PC-3 (cell line): ENCODE data around the gene SMIM5. TPM values are rescaled to one million over a fixed set of nuclear protein-coding genes. Genes with fewer than 3 reads are reported as not detected.

Experiments used
- ATAC-seq: fragments of 200-7000 bp; cut with Tn5 transposase; 2 replicates; pipeline ENCODE4 v1.9.1; 2020; ENCODE audit warnings: mild to moderate bottlenecking, moderate library complexity
- BruUV-seq: library from RNA; stranded (reverse); fragments of 400-500 nt; replicated peaks from 2 replicates; lab custom pipeline; 2021; lab: Mats Ljungman, UMichigan
- CTCF ChIA-PET: fragments of 300-600 bp; sonication (Branson Sonifier 250); formaldehyde crosslinking; loops from one replicate; lab custom pipeline; 2022; ENCODE audit warnings: antibody characterized with exemption; lab: Charles Lee
- POLR2A ChIA-PET: fragments of 300-600 bp; sonication (Branson Sonifier 250); formaldehyde crosslinking; loops from one replicate; lab custom pipeline; 2022; ENCODE audit warnings: antibody characterized with exemption; ENCODE audit not compliant: unreplicated experiment; lab: Charles Lee
- DNase-seq: peaks from one replicate; pipeline ENCODE4 v3.0.0-alpha.2; 2015
- H2AFZ ChIP-seq: fragments of 300-600 bp; sonication (generic); 2 replicates; pipeline ENCODE4 v1.6.0; 2016; ENCODE audit warnings: antibody characterized with exemption, low read length
- H3F3A ChIP-seq: fragments of 300-600 bp; sonication (generic); one replicate; pipeline ENCODE4 v1.6.0; 2017; ENCODE audit warnings: antibody characterized with exemption, low read length, control low read depth, mild to moderate bottlenecking; ENCODE audit not compliant: unreplicated experiment
- H3K27ac ChIP-seq: fragments of 300-600 bp; sonication (generic); 2 replicates; pipeline ENCODE4 v1.5.1; 2016; ENCODE audit warnings: mild to moderate bottlenecking, low read length
- H3K27me3 ChIP-seq: fragments of 300-600 bp; sonication (generic); 2 replicates; pipeline ENCODE4 v1.6.1; 2016; ENCODE audit warnings: low read length, mixed read lengths
- H3K36me3 ChIP-seq: fragments of 300-600 bp; sonication (generic); 2 replicates; pipeline ENCODE4 v1.6.1; 2016; ENCODE audit warnings: low read depth, mixed run types, low read length, mixed read lengths
- H3K4me1 ChIP-seq: fragments of 300-600 bp; sonication (generic); 2 replicates; pipeline ENCODE4 v1.5.1; 2016; ENCODE audit warnings: low read length; ENCODE audit not compliant: insufficient read depth
- H3K4me2 ChIP-seq: fragments of 300-600 bp; sonication (generic); 2 replicates; pipeline ENCODE4 v1.6.0; 2016; ENCODE audit warnings: low read length
- H3K4me3 ChIP-seq: fragments of 300-600 bp; sonication (generic); 2 replicates; pipeline ENCODE4 v1.5.1; 2016; ENCODE audit warnings: mild to moderate bottlenecking, low read length, mixed read lengths
- H3K79me2 ChIP-seq: fragments of 300-600 bp; sonication (generic); 2 replicates; pipeline ENCODE4 v1.6.1; 2017; ENCODE audit warnings: low read length, mixed read lengths
- H3K9ac ChIP-seq: fragments of 300-600 bp; sonication (generic); 2 replicates; pipeline ENCODE4 v1.6.0; 2016; ENCODE audit warnings: mild to moderate bottlenecking, low read length
- H3K9me2 ChIP-seq: fragments of 300-600 bp; sonication (generic); replicated peaks from 2 replicates; pipeline ENCODE4 v1.6.1; 2016; ENCODE audit warnings: mixed run types, low read length, mixed read lengths
- H3K9me3 ChIP-seq: fragments of 300-600 bp; sonication (generic); 2 replicates; pipeline ENCODE4 v1.6.1; 2016; ENCODE audit warnings: low read length, mixed read lengths
- H4K20me1 ChIP-seq: fragments of 300-600 bp; sonication (generic); 2 replicates; pipeline ENCODE4 v1.6.1; 2016; ENCODE audit warnings: low read length, mixed read lengths
- CTCF ChIP-seq: fragments of 300-600 bp; sonication (generic); conservative IDR thresholded peaks from 2 replicates; pipeline ENCODE4 v1.5.1; 2017; ENCODE audit warnings: antibody characterized with exemption, low read depth, mild to moderate bottlenecking, low read length
- EZH2 ChIP-seq: fragments of 300-600 bp; sonication (generic); IDR thresholded peaks from one replicate; pipeline ENCODE4 v1.6.1; 2017; ENCODE audit warnings: antibody characterized with exemption, mild to moderate bottlenecking, low read length; ENCODE audit not compliant: unreplicated experiment
- EZH2phosphoT487 ChIP-seq: fragments of 300-600 bp; sonication (generic); IDR thresholded peaks from 2 replicates; pipeline ENCODE4 v1.6.1; 2018; ENCODE audit warnings: mild to moderate bottlenecking, antibody characterized with exemption, low read length, borderline replicate concordance
- intact Hi-C: fragments of 100-400 bp; cut with micrococcal nuclease; formaldehyde crosslinking; loops from 2 replicates; pipeline ENCODE4 v1.9.0; 2023
- total RNA-seq: library from RNA; depleted of rRNA; stranded (reverse); fragments of >200 nt; gene quantifications from 2 replicates; pipeline ENCODE4 v1.2.3, GENCODE V29; 2014

SMIM5 gene
- total RNA-seq, 1 experiment from 2014 or later = 2.3 TPM

GRCh38 chr17:75642784-75643642, 9.8 kb downstream of the SMIM5 start:
- Histone ChIP-seq H3K4me3 (no peak overlapping the region), H3K4me2 (peak overlapping the region; percentile 20), H3K9ac (peak overlapping the region; percentile 24; the same call in 1 of the 2 replicates), H3K36me3 (no peaks in the 10 kb centered on the region), H3K27me3 (no peaks in the 10 kb centered on the region), H2AFZ (no peak overlapping the region), H3K9me2 (no peaks in the 10 kb centered on the region), H3K79me2 (no peaks in the 10 kb centered on the region), H3K27ac (peak overlapping the region; percentile 64), H3K4me1 (peaks cover 54% of the 10 kb centered on the region), H3K9me3 (no peaks in the 10 kb centered on the region), H4K20me1 (no peaks in the 10 kb centered on the region), H3F3A (no peaks in the 10 kb centered on the region)
- DNase-seq (peak; percentile 39), ATAC-seq (no peak)
- intact Hi-C loops = no loop called here
- ChIA-PET CTCF (no interaction called here), POLR2A (no interaction called here)
- no peak for TF ChIP-seq EZH2phosphoT487
- TF ChIP-seq EZH2 = no peak
- TF ChIP-seq CTCF = no peak
- BruUV-seq = no TSS peak

GRCh38 chr17:75643643-75644017, 10.4 kb downstream of the SMIM5 start:
- CTCF ChIA-PET = no interaction called here
- intact Hi-C loops = no loop called here
- H3K9me2 ChIP-seq = no peaks in the 10 kb centered on the region
- no peaks in the 10 kb centered on the region for H3K36me3 ChIP-seq
- H3K79me2 ChIP-seq = no peaks in the 10 kb centered on the region
- H3K4me3 ChIP-seq = no peak overlapping the region
- no peak for TF ChIP-seq CTCF
- H3K4me2 ChIP-seq = no peak overlapping the region
- H3K27me3 ChIP-seq = no peaks in the 10 kb centered on the region
- H2AFZ ChIP-seq = no peak overlapping the region
- peaks cover 54% of the 10 kb centered on the region for H3K4me1 ChIP-seq
- no peak overlapping the region for H3K9ac ChIP-seq
- peak overlapping the region; percentile 64 for H3K27ac ChIP-seq
- POLR2A ChIA-PET = no interaction called here
- no TSS peak for BruUV-seq
- ATAC-seq (no peak), DNase-seq (no peak)
- H3F3A ChIP-seq = no peaks in the 10 kb centered on the region
- H3K9me3 ChIP-seq = no peaks in the 10 kb centered on the region
- H4K20me1 ChIP-seq = no peaks in the 10 kb centered on the region

GRCh38 chr17:75645501-75645888, 12.3 kb downstream of the SMIM5 start:
- H4K20me1 ChIP-seq = no peaks in the 10 kb centered on the region
- no peaks in the 10 kb centered on the region for H3K9me2 ChIP-seq
- no peaks in the 10 kb centered on the region for H3K9me3 ChIP-seq
- ATAC-seq (peak; percentile 81), DNase-seq (peak; percentile 99)
- no peak overlapping the region for H2AFZ ChIP-seq
- no peaks in the 10 kb centered on the region for H3K79me2 ChIP-seq
- 0 out of 2 replicates have a peak, but pooled peaks cover 4% of the 10 kb centered on the region for H3K36me3 ChIP-seq
- no peaks in the 10 kb centered on the region for H3K27me3 ChIP-seq
- H3K9ac ChIP-seq = peak overlapping the region; percentile 86
- peaks cover 45% of the 10 kb centered on the region for H3K4me1 ChIP-seq
- peak overlapping the region; percentile 72 for H3K4me2 ChIP-seq
- peak overlapping the region; percentile 6; the same call in 1 of the 2 replicates for H3K4me3 ChIP-seq
- POLR2A ChIA-PET = interaction anchor here (0.7 to 1.0 kb wide), 4 partner anchors 11 to 121 kb away, joined by 3 to 7 read pairs (median 4); partner anchors contain the start of gene SMIM5
- intact Hi-C loops = no loop called here
- CTCF ChIA-PET = interaction anchor here (1.0 to 3.0 kb wide), 4 partner anchors 12 to 102 kb away, joined by 3 to 58 read pairs (median 6); partner anchors contain the start of genes ITGB4 and SMIM5
- BruUV-seq = no TSS peak
- no peaks in the 10 kb centered on the region for H3F3A ChIP-seq
- TF ChIP-seq EZH2phosphoT487 (no peak), CTCF (no peak), EZH2 (no peak)
- H3K27ac ChIP-seq = peak overlapping the region; percentile 94
